ENCODE data around the gene HBQ1.
"Not testable (repeated sequence)": the region's sequence is repeated elsewhere in the genome, so short reads cannot be mapped to it uniquely, and the experiment has no call there.

DNA sequence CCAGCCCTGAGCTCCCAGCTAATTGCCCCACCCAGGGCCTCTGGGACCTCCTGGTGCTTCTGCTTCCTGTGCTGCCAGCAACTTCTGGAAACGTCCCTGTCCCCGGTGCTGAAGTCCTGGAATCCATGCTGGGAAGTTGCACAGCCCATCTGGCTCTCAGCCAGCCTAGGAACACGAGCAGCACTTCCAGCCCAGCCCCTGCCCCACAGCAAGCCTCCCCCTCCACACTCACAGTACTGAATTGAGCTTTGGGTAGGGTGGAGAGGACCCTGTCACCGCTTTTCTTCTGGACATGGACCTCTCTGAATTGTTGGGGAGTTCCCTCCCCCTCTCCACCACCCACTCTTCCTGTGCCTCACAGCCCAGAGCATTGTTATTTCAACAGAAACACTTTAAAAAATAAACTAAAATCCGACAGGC is 10.2 kb upstream of the HBQ1 start:
- TF ChIP-seq, protein P1, sequence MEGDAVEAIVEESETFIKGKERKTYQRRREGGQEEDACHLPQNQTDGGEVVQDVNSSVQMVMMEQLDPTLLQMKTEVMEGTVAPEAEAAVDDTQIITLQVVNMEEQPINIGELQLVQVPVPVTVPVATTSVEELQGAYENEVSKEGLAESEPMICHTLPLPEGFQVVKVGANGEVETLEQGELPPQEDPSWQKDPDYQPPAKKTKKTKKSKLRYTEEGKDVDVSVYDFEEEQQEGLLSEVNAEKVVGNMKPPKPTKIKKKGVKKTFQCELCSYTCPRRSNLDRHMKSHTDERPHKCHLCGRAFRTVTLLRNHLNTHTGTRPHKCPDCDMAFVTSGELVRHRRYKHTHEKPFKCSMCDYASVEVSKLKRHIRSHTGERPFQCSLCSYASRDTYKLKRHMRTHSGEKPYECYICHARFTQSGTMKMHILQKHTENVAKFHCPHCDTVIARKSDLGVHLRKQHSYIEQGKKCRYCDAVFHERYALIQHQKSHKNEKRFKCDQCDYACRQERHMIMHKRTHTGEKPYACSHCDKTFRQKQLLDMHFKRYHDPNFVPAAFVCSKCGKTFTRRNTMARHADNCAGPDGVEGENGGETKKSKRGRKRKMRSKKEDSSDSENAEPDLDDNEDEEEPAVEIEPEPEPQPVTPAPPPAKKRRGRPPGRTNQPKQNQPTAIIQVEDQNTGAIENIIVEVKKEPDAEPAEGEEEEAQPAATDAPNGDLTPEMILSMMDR (IDR thresholded peaks at IDR 0.05), result not testable (repeated sequence)
- TF ChIP-seq POLR2A (IDR thresholded peaks at IDR 0.05), result not testable (repeated sequence)
